VCaP (cell line): ENCODE measurements around the gene POLDIP2.

Experiments used
- H3K27ac ChIP-seq: fragments of 450-650 bp; 2 replicates; pipeline ENCODE4 v1.5.1; 2017
- TF ChIP-seq, protein P1 (sequence below): fragments of 450-650 bp; conservative IDR thresholded peaks from 2 replicates; pipeline ENCODE4 v1.5.1; 2017; ENCODE audit warnings: mild to moderate bottlenecking, moderate library complexity

The POLDIP2 gene

DNA sequence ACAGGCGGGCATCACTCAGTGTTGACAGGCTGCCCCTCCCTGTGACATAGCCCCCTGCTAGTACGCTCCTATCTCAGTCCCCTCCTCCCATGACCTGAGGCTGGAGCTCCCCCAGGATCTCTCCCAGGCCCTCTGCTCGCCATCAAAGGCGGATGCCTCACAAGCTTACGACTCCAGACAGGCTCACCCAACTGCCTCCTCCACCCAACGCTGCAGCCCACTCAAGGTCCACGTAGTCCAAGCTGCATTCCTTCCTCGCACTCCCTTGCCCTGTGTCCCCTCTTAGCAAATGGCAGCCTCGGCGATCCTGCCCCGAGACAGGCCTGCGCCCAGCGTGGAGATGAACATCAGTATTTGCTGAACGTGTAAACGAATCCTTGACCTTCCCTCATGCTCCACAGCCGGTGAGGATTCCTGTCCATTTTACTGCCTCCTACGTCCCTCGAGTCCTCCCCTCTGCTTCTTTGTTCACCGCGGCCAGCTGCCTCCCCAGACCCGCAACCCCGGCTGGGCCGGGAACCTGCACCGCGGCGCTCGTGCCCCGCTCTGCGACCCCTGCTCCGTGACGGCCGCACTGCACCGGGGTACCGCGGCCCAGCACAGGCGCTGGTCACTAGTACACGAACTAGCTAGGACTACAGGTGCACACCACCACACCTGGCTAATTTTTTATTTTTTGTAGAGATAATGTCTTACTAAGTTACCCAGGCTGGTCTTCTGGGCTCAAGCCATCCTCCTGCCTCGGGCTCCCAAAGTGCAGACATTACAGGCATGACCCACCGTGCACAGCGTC lies 39.2 kb downstream of the POLDIP2 start:
- TF ChIP-seq, protein P1, sequence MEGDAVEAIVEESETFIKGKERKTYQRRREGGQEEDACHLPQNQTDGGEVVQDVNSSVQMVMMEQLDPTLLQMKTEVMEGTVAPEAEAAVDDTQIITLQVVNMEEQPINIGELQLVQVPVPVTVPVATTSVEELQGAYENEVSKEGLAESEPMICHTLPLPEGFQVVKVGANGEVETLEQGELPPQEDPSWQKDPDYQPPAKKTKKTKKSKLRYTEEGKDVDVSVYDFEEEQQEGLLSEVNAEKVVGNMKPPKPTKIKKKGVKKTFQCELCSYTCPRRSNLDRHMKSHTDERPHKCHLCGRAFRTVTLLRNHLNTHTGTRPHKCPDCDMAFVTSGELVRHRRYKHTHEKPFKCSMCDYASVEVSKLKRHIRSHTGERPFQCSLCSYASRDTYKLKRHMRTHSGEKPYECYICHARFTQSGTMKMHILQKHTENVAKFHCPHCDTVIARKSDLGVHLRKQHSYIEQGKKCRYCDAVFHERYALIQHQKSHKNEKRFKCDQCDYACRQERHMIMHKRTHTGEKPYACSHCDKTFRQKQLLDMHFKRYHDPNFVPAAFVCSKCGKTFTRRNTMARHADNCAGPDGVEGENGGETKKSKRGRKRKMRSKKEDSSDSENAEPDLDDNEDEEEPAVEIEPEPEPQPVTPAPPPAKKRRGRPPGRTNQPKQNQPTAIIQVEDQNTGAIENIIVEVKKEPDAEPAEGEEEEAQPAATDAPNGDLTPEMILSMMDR, result no peak
- H3K27ac ChIP-seq, result peak overlapping the region; percentile 88

DNA sequence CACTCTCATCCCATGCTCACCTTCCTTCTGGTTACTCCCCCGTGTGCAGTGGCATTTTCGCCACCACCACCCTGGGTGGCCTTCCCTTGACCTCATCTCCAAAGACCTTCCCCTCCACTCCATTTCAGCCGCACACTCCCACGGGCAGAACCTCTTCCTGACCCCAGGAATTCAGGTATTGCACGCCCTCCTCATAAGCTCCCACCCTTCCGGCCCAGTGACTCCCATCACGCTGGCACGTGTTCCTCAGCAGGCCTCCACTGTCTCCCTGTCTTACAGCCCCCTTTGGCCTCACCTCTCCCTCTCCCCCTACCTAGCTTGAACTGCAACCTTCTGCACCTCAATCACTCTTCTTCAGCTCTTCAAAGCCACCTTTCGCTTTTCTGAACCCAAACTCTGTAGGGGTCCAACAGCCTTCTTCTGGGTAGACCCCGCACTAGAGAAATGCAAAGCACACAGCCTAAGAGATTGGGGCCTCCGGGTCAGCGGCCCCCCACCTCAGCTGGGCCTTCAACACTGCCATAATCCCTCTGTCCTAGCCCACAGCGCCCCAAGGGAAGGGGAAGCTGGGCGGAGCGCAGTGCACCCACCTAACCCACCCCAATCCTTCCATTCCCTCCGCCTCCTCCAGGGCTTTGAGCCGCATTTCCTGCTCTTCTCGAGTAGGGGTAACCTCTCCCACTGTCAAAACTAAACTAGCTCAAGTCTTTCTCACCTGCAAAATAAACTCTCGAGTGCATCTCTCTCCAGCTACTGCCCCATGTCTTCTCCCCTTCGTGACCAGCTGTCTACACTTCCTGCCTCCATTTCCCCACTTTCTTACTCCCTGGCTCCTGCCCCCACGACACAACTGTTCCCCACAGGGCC lies 40.0 kb downstream of the POLDIP2 start:
- peak overlapping the region; percentile 88 for H3K27ac ChIP-seq
- TF ChIP-seq, protein P1, result no peak

DNA sequence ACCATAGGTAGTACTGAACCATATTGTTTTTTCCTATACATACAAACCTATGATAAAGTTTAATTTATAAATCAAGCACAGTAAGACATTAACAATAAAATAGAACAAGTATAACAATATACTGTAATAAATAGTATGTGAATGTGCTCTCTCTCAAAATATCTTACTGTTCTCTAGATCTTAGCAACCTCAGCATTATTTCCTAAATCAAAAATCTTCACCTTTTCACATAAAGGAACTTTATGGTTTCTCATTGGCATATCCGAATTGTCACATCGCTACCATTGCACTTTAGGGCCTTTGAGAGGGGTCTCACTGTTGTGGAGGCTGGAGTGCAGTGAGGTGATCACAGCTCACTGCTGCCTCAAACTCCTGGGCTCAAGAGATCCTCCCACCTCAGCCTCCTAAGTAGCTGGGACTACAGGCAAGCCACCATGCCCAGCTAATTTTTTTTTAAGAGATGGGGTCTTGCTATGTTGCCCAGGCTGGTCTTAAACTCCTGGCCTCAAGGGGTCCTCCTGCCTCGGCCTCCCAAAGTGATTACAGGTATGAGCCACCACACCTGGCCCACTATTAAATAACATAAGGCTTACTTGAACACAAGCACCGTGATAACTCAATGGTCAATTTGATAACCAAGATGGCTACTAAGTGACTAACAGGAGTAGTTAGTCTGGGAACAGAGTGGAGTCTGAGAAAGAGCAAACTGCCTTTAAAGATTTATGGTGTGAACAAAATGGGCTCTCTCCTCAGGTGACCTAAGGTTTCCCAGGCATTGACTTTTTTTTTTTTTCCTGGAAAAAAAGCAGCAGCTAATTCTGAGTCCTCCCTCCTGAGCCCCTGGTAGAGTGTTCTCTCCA lies 41.3 kb downstream of the POLDIP2 start:
- no peak overlapping the region for H3K27ac ChIP-seq
- TF ChIP-seq, protein P1, result no peak

DNA sequence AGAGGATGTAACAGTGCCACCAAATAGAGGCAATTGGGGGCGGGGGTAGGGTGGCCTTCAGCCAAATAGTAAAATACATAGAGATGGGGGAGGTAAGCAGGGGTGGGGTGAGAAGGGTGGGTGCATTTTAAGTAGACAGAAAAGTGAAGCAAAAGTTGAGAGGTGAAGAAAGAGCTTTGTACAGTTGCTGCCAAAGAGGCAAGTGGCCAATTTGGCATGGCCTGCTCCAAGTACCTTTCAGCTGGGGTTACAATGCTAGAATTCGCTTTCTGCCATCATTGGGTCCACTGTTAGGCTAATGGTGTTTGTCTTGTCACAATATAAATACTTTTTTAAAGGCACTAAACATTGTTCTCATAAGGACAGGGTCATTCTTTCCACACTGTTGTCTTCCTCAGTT lies 43.5 kb downstream of the POLDIP2 start:
- no peak overlapping the region for H3K27ac ChIP-seq

DNA sequence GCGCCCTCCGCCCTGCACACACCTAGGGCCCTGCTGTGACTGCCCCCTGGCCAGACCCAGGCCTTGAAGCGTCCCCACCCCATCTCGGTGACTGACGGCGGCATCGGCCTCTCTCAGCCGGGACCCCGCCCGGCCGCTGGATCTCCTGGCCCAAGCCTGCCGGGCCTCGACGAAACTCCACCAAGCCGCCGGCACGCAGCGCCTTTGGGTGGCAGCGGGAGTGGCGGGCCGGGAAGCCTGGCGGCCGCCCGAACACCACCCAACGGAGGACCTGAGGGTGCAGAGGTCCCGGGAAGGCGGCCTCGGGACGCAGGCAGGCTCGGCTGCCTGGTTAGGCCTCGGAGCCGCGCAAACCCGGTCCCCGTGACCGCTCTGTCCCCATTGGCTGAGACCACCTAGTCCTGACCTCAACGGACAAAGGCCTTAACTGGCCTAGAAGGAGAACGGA lies 50.3 kb downstream of the POLDIP2 start:
- TF ChIP-seq, protein P1, result no peak
- H3K27ac ChIP-seq, result no peak overlapping the region

More for the DNA sequence above, 43.5 kb downstream of the POLDIP2 start:
- TF ChIP-seq, protein P1, result no peak

DNA sequence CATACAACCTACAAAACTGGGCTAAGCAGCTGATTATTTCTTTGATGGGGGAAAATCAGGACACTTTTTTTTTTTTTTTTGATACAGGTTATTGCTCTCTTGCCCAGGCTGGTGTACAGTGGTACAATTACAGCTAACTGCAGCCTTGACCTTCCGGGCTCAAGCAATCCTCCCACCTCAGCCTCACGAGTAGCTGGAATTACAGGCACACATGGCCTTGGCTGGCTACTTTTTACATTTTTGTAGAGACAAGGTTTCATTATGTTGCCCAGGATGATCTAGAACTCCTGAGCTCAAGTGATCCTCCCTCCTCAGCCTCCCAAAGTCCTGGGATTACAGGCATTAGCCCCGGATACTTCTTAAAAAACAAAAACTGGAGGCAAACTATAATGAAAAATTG lies 58.9 kb downstream of the POLDIP2 start:
- H3K27ac ChIP-seq, result no peak overlapping the region
- TF ChIP-seq, protein P1, result no peak
